ENCODE data around the gene TRNAU1AP. TPM values are rescaled to one million over a fixed set of nuclear protein-coding genes. Genes with fewer than 3 reads are reported as not detected.

Gene TRNAU1AP
- total and polyA plus RNA-seq, 2 of the 13 experiments (the other 11 are each of a cell fraction or from before 2014, with no cell fraction given), result 29.0 to 42.9 TPM

- TF ChIP-seq FUBP1 (CRISPR knock-in tag; IDR thresholded peaks at IDR 0.05; ENCODE audit: borderline replicate concordance) (no peak), MYNN (CRISPR knock-in tag; IDR thresholded peaks at IDR 0.05; ENCODE audit: low read depth) (0 out of 2 replicates have a peak, but pooled peaks have one; percentile 32), FOXO1 (CRISPR knock-in tag; IDR thresholded peaks at IDR 0.05) (peak; percentile 38; the same call in 1 of the 2 replicates), JUN (CRISPR knock-in tag; IDR thresholded peaks at IDR 0.05) (peak; percentile 67), ZNF775 (CRISPR knock-in tag; IDR thresholded peaks at IDR 0.05; ENCODE audit: borderline replicate concordance) (no peak), ATF1 (CRISPR knock-in tag; IDR thresholded peaks at IDR 0.05) (no peak), HNF4G (IDR thresholded peaks at IDR 0.05; ENCODE audit: borderline replicate concordance, low read depth, low read length) (peak; percentile 16; the same call in 1 of the 2 replicates), HNF4G (CRISPR knock-in tag; IDR thresholded peaks at IDR 0.05; ENCODE audit: borderline replicate concordance, low read depth) (no peak), ZSCAN31 (CRISPR knock-in tag; IDR thresholded peaks at IDR 0.05; ENCODE audit: low read depth) (no peak), HMG20B (CRISPR knock-in tag; conservative IDR thresholded peaks at IDR 0.05) (0 out of 2 replicates have a peak, but pooled peaks have one; percentile 6), ARID3A (IDR thresholded peaks at IDR 0.05; ENCODE audit: low read depth, low read length) (no peak), ZNF275 (CRISPR knock-in tag; IDR thresholded peaks at IDR 0.05; ENCODE audit: borderline replicate concordance) (no peak; the same call in 1 of the 2 replicates), ZSCAN25 (CRISPR knock-in tag; IDR thresholded peaks at IDR 0.05) (peak; percentile 42; the same call in 1 of the 2 replicates), SNAPC2 (CRISPR knock-in tag; IDR thresholded peaks at IDR 0.05) (no peak), ZIK1 (CRISPR knock-in tag; IDR thresholded peaks at IDR 0.05; ENCODE audit: borderline replicate concordance, low read depth) (no peak; the same call in 1 of the 2 replicates), ATF5 (CRISPR knock-in tag; IDR thresholded peaks at IDR 0.05; ENCODE audit: low read depth) (no peak), NR2F1 (CRISPR knock-in tag; IDR thresholded peaks at IDR 0.05) (no peak), ZFP90 (CRISPR knock-in tag; IDR thresholded peaks at IDR 0.05; ENCODE audit: borderline replicate concordance) (no peak), DBP (CRISPR knock-in tag; IDR thresholded peaks at IDR 0.05; ENCODE audit: not compliant biosample characterization) (no peak), ZNF20 (CRISPR knock-in tag; IDR thresholded peaks at IDR 0.05) (no peak)
Observed at GRCh38 chr1:28505406-28506187, 47.3 kb upstream of the TRNAU1AP start, which contains the start of gene RCC1 (continued).
